PC-3 (cell line): Measurements from ENCODE around the gene PCDH9. TPM values are rescaled to one million over a fixed set of nuclear protein-coding genes. Genes with fewer than 3 reads are reported as not detected.

ENCODE experiments used
- ATAC-seq: fragments of 200-7000 bp; cut with Tn5 transposase; 2 replicates; pipeline ENCODE4 v1.9.1; 2020; ENCODE audit warnings: mild to moderate bottlenecking, moderate library complexity
- BruUV-seq: library from RNA; stranded (reverse); fragments of 400-500 nt; replicated peaks from 2 replicates; lab custom pipeline; 2021; lab: Mats Ljungman, UMichigan
- CTCF ChIA-PET: fragments of 300-600 bp; sonication (Branson Sonifier 250); formaldehyde crosslinking; loops from one replicate; lab custom pipeline; 2022; ENCODE audit warnings: antibody characterized with exemption; lab: Charles Lee
- POLR2A ChIA-PET: fragments of 300-600 bp; sonication (Branson Sonifier 250); formaldehyde crosslinking; loops from one replicate; lab custom pipeline; 2022; ENCODE audit warnings: antibody characterized with exemption; ENCODE audit not compliant: unreplicated experiment; lab: Charles Lee
- DNase-seq: peaks from one replicate; pipeline ENCODE4 v3.0.0-alpha.2; 2015
- H2AFZ ChIP-seq: fragments of 300-600 bp; sonication (generic); 2 replicates; pipeline ENCODE4 v1.6.0; 2016; ENCODE audit warnings: antibody characterized with exemption, low read length
- H3F3A ChIP-seq: fragments of 300-600 bp; sonication (generic); one replicate; pipeline ENCODE4 v1.6.0; 2017; ENCODE audit warnings: antibody characterized with exemption, low read length, control low read depth, mild to moderate bottlenecking; ENCODE audit not compliant: unreplicated experiment
- H3K27ac ChIP-seq: fragments of 300-600 bp; sonication (generic); 2 replicates; pipeline ENCODE4 v1.5.1; 2016; ENCODE audit warnings: mild to moderate bottlenecking, low read length
- H3K27me3 ChIP-seq: fragments of 300-600 bp; sonication (generic); 2 replicates; pipeline ENCODE4 v1.6.1; 2016; ENCODE audit warnings: low read length, mixed read lengths
- H3K36me3 ChIP-seq: fragments of 300-600 bp; sonication (generic); 2 replicates; pipeline ENCODE4 v1.6.1; 2016; ENCODE audit warnings: low read depth, mixed run types, low read length, mixed read lengths
- H3K4me1 ChIP-seq: fragments of 300-600 bp; sonication (generic); 2 replicates; pipeline ENCODE4 v1.5.1; 2016; ENCODE audit warnings: low read length; ENCODE audit not compliant: insufficient read depth
- H3K4me2 ChIP-seq: fragments of 300-600 bp; sonication (generic); 2 replicates; pipeline ENCODE4 v1.6.0; 2016; ENCODE audit warnings: low read length
- H3K4me3 ChIP-seq: fragments of 300-600 bp; sonication (generic); 2 replicates; pipeline ENCODE4 v1.5.1; 2016; ENCODE audit warnings: mild to moderate bottlenecking, low read length, mixed read lengths
- H3K79me2 ChIP-seq: fragments of 300-600 bp; sonication (generic); 2 replicates; pipeline ENCODE4 v1.6.1; 2017; ENCODE audit warnings: low read length, mixed read lengths
- H3K9ac ChIP-seq: fragments of 300-600 bp; sonication (generic); 2 replicates; pipeline ENCODE4 v1.6.0; 2016; ENCODE audit warnings: mild to moderate bottlenecking, low read length
- H3K9me2 ChIP-seq: fragments of 300-600 bp; sonication (generic); replicated peaks from 2 replicates; pipeline ENCODE4 v1.6.1; 2016; ENCODE audit warnings: mixed run types, low read length, mixed read lengths
- H3K9me3 ChIP-seq: fragments of 300-600 bp; sonication (generic); 2 replicates; pipeline ENCODE4 v1.6.1; 2016; ENCODE audit warnings: low read length, mixed read lengths
- H4K20me1 ChIP-seq: fragments of 300-600 bp; sonication (generic); 2 replicates; pipeline ENCODE4 v1.6.1; 2016; ENCODE audit warnings: low read length, mixed read lengths
- CTCF ChIP-seq: fragments of 300-600 bp; sonication (generic); conservative IDR thresholded peaks from 2 replicates; pipeline ENCODE4 v1.5.1; 2017; ENCODE audit warnings: antibody characterized with exemption, low read depth, mild to moderate bottlenecking, low read length
- EZH2 ChIP-seq: fragments of 300-600 bp; sonication (generic); IDR thresholded peaks from one replicate; pipeline ENCODE4 v1.6.1; 2017; ENCODE audit warnings: antibody characterized with exemption, mild to moderate bottlenecking, low read length; ENCODE audit not compliant: unreplicated experiment
- EZH2phosphoT487 ChIP-seq: fragments of 300-600 bp; sonication (generic); IDR thresholded peaks from 2 replicates; pipeline ENCODE4 v1.6.1; 2018; ENCODE audit warnings: mild to moderate bottlenecking, antibody characterized with exemption, low read length, borderline replicate concordance
- intact Hi-C: fragments of 100-400 bp; cut with micrococcal nuclease; formaldehyde crosslinking; loops from 2 replicates; pipeline ENCODE4 v1.9.0; 2023
- total RNA-seq: library from RNA; depleted of rRNA; stranded (reverse); fragments of >200 nt; gene quantifications from 2 replicates; pipeline ENCODE4 v1.2.3, GENCODE V29; 2014

PCDH9 gene
- total RNA-seq, 1 experiment from 2014 or later = 0.98 TPM

- no peaks in the 10 kb centered on the region for H4K20me1 ChIP-seq
- no peaks in the 10 kb centered on the region for H3F3A ChIP-seq
- H2AFZ ChIP-seq = no peak overlapping the region
- no peaks in the 10 kb centered on the region for H3K9me2 ChIP-seq
- no peaks in the 10 kb centered on the region for H3K4me1 ChIP-seq
- no peaks in the 10 kb centered on the region for H3K27me3 ChIP-seq
- ChIA-PET POLR2A (no interaction called here), CTCF (no interaction called here)
- no peak overlapping the region for H3K4me3 ChIP-seq
- no peak for TF ChIP-seq EZH2
- H3K9ac ChIP-seq = no peak overlapping the region
- DNase-seq = no peak
- ATAC-seq = no peak
- intact Hi-C loops = no loop called here
- no peak overlapping the region for H3K27ac ChIP-seq
- H3K4me2 ChIP-seq = no peak overlapping the region
- no peaks in the 10 kb centered on the region for H3K79me2 ChIP-seq
- no TSS peak for BruUV-seq
- H3K9me3 ChIP-seq = no peaks in the 10 kb centered on the region
- H3K36me3 ChIP-seq = no peaks in the 10 kb centered on the region
Measured at GRCh38 chr13:66562054-66562453, 668.1 kb downstream of the PCDH9 start.

- Histone ChIP-seq H3K4me2 (no peak overlapping the region), H3F3A (no peaks in the 10 kb centered on the region), H3K27ac (no peak overlapping the region), H3K4me1 (no peaks in the 10 kb centered on the region), H3K27me3 (no peaks in the 10 kb centered on the region), H4K20me1 (no peaks in the 10 kb centered on the region), H3K9ac (no peak overlapping the region), H2AFZ (no peak overlapping the region), H3K9me2 (no peaks in the 10 kb centered on the region), H3K79me2 (no peaks in the 10 kb centered on the region), H3K36me3 (no peaks in the 10 kb centered on the region), H3K4me3 (no peak overlapping the region), H3K9me3 (no peaks in the 10 kb centered on the region)
- ChIA-PET CTCF (no interaction called here), POLR2A (no interaction called here)
- no peak for TF ChIP-seq EZH2
- no peak for TF ChIP-seq EZH2phosphoT487
- no peak for TF ChIP-seq CTCF
- ATAC-seq (no peak), DNase-seq (no peak)
- no TSS peak for BruUV-seq
- intact Hi-C loops = no loop called here
Measured at GRCh38 chr13:66560991-66561390, 669.1 kb downstream of the PCDH9 start.

- no peak for TF ChIP-seq CTCF
- no peak for TF ChIP-seq EZH2
- TF ChIP-seq EZH2phosphoT487 = no peak
- H3K27me3 ChIP-seq = no peaks in the 10 kb centered on the region
- DNase-seq (no peak), ATAC-seq (no peak)
- H3K9me2 ChIP-seq = no peaks in the 10 kb centered on the region
- H3K4me3 ChIP-seq = no peak overlapping the region
- H3K36me3 ChIP-seq = no peaks in the 10 kb centered on the region
- H3K9ac ChIP-seq = no peak overlapping the region
- intact Hi-C loops = no loop called here
- no peak overlapping the region for H2AFZ ChIP-seq
- H3K27ac ChIP-seq = no peak overlapping the region
- no peaks in the 10 kb centered on the region for H3K4me1 ChIP-seq
- no peaks in the 10 kb centered on the region for H3K9me3 ChIP-seq
- CTCF ChIA-PET = no interaction called here
- BruUV-seq = no TSS peak
- H3K79me2 ChIP-seq = no peaks in the 10 kb centered on the region
- H3F3A ChIP-seq = no peaks in the 10 kb centered on the region
- H4K20me1 ChIP-seq = no peaks in the 10 kb centered on the region
- POLR2A ChIA-PET = no interaction called here
- no peak overlapping the region for H3K4me2 ChIP-seq
Measured at GRCh38 chr13:66560189-66560588, 669.9 kb downstream of the PCDH9 start.
